Measurements from ENCODE around the gene SLIT3. TPM values are rescaled to one million over a fixed set of nuclear protein-coding genes. Genes with fewer than 3 reads are reported as not detected.
"Not testable (repeated sequence)": the region's sequence is repeated elsewhere in the genome, so short reads cannot be mapped to it uniquely, and the experiment has no call there.

SLIT3 gene
- total and polyA plus RNA-seq, 9 of the 15 experiments (the other 6 are each of a cell fraction or from before 2014, with no cell fraction given), result 0.01 to 0.04 TPM; not detected in 7

DNA sequence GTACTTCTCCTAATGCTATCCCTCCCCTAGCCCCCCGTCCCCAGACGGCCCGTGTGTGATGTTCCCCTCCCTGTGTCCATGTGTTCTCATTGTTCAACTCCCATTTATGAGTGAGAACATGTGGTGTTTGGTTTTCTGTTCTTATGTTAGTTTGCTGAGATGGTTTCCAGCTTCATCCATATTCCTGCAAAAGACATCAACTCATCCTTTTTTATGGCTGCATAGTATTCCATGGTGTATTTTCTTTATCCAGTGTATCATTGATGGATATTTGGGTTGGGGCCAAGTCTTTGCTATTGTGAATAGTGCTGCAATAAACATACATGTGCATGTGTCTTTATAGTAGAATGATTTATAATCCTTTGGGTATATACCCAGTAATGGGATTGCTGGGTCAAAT is 89.2 kb downstream of the SLIT3 start:
- CTCF ChIA-PET (ENCODE audit: low intra/inter-chr PET ratio); H2AFZ ChIP-seq (ENCODE audit: low read depth, low read length); H3K9me1 ChIP-seq (ENCODE audit: control insufficient read depth, insufficient read depth, low read length); H4K20me1 ChIP-seq (replicated peaks; ENCODE audit: control insufficient read depth, insufficient read depth, low read length); H3K4me1 ChIP-seq (replicated peaks in 1 of 2; ENCODE audit: control insufficient read depth in 2 of 2, insufficient read depth in 2 of 2, low read length in 2 of 2); H3K27me3 ChIP-seq (ENCODE audit: control insufficient read depth in 2 of 2, insufficient read depth in 2 of 2, low read length in 2 of 2); H3K9ac ChIP-seq (ENCODE audit: insufficient read depth in 1 of 2, low read depth in 2 of 2, low read length in 2 of 2); H3K36me3 ChIP-seq (ENCODE audit: control insufficient read depth, insufficient read depth, low read length); H3K4me2 ChIP-seq (ENCODE audit: insufficient read depth, low read length); DNase-seq (ENCODE audit: extremely low read depth in 1 of 4, low spot score in 3 of 4); BruUV-seq (replicated peaks); H3K9me3 ChIP-seq (replicated peaks; ENCODE audit: control insufficient read depth, insufficient read depth, low read depth, low read length); H3K4me3 ChIP-seq; ATAC-seq; intact Hi-C loops (cut with micrococcal nuclease); FAIRE-seq; H3K27ac ChIP-seq (ENCODE audit: extremely low read depth, low read depth, low read length); in situ Hi-C loops (cut with MboI); H3K79me2 ChIP-seq (ENCODE audit: control insufficient read depth, insufficient read depth, low read length); POLR2A ChIA-PET: not testable (repeated sequence)
- WGBS (ENCODE audit: insufficient coverage, low coverage, missing lambda C conversion rate), result 7% methylated on average over 3 of the region's 3 CpGs

DNA sequence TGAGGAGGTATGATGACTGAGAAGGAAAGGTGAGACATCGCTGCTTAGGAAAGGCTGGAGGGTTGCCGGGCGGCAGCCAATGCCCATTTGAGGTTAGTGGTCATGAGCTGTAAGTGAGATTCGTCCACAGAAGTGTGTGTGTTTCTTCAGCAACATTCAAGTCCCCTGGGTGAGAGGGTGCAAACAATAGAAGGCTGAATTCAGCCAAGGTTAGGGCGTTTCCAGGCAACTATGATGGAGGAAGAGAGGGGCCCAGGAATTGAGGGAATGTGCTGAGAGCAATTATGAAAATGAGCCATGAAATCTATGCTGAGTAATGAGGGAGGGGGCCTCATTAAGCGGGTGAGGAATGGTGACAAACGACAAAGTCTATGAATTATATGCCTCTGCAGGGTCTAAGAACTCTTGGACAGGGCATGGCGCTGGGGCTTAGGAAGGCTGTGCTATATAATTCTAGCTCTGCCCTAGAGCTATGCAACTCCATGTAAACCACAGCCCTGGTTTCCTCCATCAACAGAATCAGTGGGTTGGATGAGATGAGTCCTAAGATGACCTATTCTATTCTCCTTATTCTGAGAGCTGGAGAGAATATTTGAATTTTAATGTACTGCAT is 96.0 kb downstream of the SLIT3 start:
- H3K9ac ChIP-seq (ENCODE audit: insufficient read depth in 1 of 2, low read depth in 2 of 2, low read length in 2 of 2), result no peak overlapping the region
- H3K9me1 ChIP-seq (ENCODE audit: control insufficient read depth, insufficient read depth, low read length), result no peaks in the 10 kb centered on the region
- H3K79me2 ChIP-seq (ENCODE audit: control insufficient read depth, insufficient read depth, low read length), result no peaks in the 10 kb centered on the region
- ChIA-PET CTCF (ENCODE audit: low intra/inter-chr PET ratio) (no interaction called here), POLR2A (no interaction called here)
- H3K4me3 ChIP-seq, result no peak overlapping the region
- in situ Hi-C loops (cut with MboI) (no loop called here), intact Hi-C loops (cut with micrococcal nuclease) (no loop called here)
- no peaks in the 10 kb centered on the region for H3K27me3 ChIP-seq (ENCODE audit: control insufficient read depth in 2 of 2, insufficient read depth in 2 of 2, low read length in 2 of 2)
- FAIRE-seq, result no peak
- no peak overlapping the region for H2AFZ ChIP-seq (ENCODE audit: low read depth, low read length)
- no peak for ATAC-seq
- 0% methylated on average over 8 of the region's 8 CpGs for WGBS (ENCODE audit: insufficient coverage, low coverage, missing lambda C conversion rate)
- H3K9me3 ChIP-seq (replicated peaks; ENCODE audit: control insufficient read depth, insufficient read depth, low read depth, low read length), result no peaks in the 10 kb centered on the region
- H3K4me1 ChIP-seq (replicated peaks in 1 of 2; ENCODE audit: control insufficient read depth in 2 of 2, insufficient read depth in 2 of 2, low read length in 2 of 2), result no peaks in the 10 kb centered on the region
- no peaks in the 10 kb centered on the region for H3K36me3 ChIP-seq (ENCODE audit: control insufficient read depth, insufficient read depth, low read length)
- H3K27ac ChIP-seq (ENCODE audit: extremely low read depth, low read depth, low read length), result no peak overlapping the region
- no peak for DNase-seq (ENCODE audit: extremely low read depth in 1 of 4, low spot score in 3 of 4)
- BruUV-seq (replicated peaks), result no TSS peak
- no peak overlapping the region for H3K4me2 ChIP-seq (ENCODE audit: insufficient read depth, low read length)
- no peaks in the 10 kb centered on the region for H4K20me1 ChIP-seq (replicated peaks; ENCODE audit: control insufficient read depth, insufficient read depth, low read length)
- TF ChIP-seq HCFC1 (IDR thresholded peaks at IDR 0.05; ENCODE audit: low read depth, low read length) (no peak), MCM2 (IDR thresholded peaks at IDR 0.05; ENCODE audit: low read depth) (no peak), BCL6 (CRISPR knock-in tag; IDR thresholded peaks at IDR 0.05) (no peak), ETV6 (IDR thresholded peaks at IDR 0.05; ENCODE audit: borderline replicate concordance in 1 of 2, low read depth in 2 of 2, low read length in 1 of 2) (no peak), ETV6 (CRISPR knock-in tag; IDR thresholded peaks at IDR 0.05; ENCODE audit: borderline replicate concordance) (no peak), MEF2A (IDR thresholded peaks at IDR 0.05; ENCODE audit: control insufficient read depth, low read depth, low read length) (no peak), TBP (optimal IDR thresholded peaks at IDR 0.05; ENCODE audit: low read depth, low read length) (no peak)
- TF ChIP-seq, protein P1, sequence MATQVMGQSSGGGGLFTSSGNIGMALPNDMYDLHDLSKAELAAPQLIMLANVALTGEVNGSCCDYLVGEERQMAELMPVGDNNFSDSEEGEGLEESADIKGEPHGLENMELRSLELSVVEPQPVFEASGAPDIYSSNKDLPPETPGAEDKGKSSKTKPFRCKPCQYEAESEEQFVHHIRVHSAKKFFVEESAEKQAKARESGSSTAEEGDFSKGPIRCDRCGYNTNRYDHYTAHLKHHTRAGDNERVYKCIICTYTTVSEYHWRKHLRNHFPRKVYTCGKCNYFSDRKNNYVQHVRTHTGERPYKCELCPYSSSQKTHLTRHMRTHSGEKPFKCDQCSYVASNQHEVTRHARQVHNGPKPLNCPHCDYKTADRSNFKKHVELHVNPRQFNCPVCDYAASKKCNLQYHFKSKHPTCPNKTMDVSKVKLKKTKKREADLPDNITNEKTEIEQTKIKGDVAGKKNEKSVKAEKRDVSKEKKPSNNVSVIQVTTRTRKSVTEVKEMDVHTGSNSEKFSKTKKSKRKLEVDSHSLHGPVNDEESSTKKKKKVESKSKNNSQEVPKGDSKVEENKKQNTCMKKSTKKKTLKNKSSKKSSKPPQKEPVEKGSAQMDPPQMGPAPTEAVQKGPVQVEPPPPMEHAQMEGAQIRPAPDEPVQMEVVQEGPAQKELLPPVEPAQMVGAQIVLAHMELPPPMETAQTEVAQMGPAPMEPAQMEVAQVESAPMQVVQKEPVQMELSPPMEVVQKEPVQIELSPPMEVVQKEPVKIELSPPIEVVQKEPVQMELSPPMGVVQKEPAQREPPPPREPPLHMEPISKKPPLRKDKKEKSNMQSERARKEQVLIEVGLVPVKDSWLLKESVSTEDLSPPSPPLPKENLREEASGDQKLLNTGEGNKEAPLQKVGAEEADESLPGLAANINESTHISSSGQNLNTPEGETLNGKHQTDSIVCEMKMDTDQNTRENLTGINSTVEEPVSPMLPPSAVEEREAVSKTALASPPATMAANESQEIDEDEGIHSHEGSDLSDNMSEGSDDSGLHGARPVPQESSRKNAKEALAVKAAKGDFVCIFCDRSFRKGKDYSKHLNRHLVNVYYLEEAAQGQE (IDR thresholded peaks at IDR 0.05; ENCODE audit: borderline replicate concordance), result no peak
- TF ChIP-seq, protein P1 (CRISPR knock-in tag; IDR thresholded peaks at IDR 0.05; ENCODE audit: low read depth), result no peak
